ENCODE data around the gene SLC9A9. TPM values are rescaled to one million over a fixed set of nuclear protein-coding genes. Genes with fewer than 3 reads are reported as not detected.

The SLC9A9 gene
- total and polyA plus RNA-seq, 9 of the 15 experiments (the other 6 are each of a cell fraction or from before 2014, with no cell fraction given), result 0.03 to 0.13 TPM; not detected in 7

DNA sequence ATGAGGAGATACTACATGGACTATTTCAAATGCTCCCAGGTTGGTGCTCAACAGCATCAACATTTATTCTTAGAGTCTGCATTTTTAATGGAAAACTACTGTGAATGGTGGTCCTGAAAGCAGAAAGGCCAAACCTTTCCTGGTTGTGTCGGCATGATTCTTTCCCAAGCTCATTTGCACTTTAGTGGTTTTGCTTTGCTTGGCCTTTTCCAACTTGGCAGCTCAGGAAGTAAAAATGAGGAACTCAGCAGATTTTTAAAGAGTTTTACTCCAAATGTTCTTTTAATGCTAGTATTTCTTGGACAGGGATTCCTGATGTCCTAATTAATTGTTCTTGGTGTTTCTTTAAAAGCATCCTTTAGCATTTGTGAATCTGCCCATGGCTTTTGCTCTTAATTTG lies 197.4 kb downstream of the SLC9A9 start:
- ATAC-seq (no peak), DNase-seq (ENCODE audit: extremely low read depth in 1 of 4, low spot score in 3 of 4) (no peak), FAIRE-seq (no peak)
- in situ Hi-C loops (cut with MboI) (no loop called here), intact Hi-C loops (cut with micrococcal nuclease) (no loop called here)
- no peaks in the 10 kb centered on the region for H3K79me2 ChIP-seq (ENCODE audit: control insufficient read depth, insufficient read depth, low read length)
- BruUV-seq (replicated peaks), result no TSS peak
- no peaks in the 10 kb centered on the region for H3K9me1 ChIP-seq (ENCODE audit: control insufficient read depth, insufficient read depth, low read length)
- no peaks in the 10 kb centered on the region for H4K20me1 ChIP-seq (replicated peaks; ENCODE audit: control insufficient read depth, insufficient read depth, low read length)
- WGBS (ENCODE audit: insufficient coverage, low coverage, missing lambda C conversion rate), result 6% methylated on average over 1 of the region's 1 CpG
- TF ChIP-seq, protein P1, sequence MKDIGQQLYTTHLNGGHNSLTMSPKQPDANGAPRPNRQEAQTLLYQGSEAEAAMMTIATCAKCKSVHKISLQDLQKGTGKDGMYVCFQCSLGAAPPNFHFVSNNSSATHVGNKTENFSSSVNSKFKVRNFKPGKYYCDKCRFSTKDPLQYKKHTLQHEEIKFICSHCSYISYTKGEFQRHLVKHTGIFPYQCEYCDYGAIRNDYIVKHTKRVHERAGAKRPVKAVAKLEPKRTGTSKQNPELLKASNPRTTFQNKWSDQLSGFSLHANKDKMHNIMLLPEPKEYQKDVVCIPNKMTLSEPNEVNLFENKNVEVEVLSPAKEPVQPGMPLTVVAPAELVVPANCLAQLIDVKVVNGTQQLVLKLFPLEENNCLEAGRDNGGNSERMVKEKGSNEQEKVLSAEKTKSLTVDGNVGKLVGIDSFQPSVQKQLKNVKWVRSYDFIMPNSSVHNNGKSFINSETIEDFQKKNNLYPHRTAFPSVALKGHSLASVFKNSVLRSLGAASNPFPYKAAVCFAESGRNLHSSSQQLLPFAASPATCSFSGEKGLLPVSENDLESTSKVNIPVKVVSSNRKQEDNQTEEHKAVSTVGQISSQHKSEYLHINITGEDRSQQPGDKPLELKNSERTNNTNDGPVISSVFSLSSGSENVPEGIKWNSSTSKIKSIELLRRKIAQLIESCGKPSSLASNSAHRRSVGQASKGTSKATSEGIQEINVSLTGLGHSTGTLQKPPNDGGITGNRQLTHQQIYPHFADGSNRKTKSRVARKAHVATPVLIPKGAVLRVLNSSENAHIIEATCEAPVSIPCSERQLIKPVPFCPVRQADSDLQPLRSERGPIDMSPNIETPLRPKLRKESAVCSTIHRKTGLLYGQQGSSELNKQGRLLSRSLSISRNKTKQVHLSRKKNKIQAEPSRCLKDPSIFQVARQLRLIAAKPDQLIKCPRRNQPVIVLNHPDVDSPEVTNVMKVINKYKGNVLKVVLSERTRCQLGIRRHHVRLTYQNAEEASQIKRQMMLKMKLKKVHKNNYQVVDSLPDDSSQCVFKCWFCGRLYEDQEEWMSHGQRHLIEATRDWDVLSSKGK (CRISPR knock-in tag; IDR thresholded peaks at IDR 0.05), result no peak
- TF ChIP-seq, protein P2, sequence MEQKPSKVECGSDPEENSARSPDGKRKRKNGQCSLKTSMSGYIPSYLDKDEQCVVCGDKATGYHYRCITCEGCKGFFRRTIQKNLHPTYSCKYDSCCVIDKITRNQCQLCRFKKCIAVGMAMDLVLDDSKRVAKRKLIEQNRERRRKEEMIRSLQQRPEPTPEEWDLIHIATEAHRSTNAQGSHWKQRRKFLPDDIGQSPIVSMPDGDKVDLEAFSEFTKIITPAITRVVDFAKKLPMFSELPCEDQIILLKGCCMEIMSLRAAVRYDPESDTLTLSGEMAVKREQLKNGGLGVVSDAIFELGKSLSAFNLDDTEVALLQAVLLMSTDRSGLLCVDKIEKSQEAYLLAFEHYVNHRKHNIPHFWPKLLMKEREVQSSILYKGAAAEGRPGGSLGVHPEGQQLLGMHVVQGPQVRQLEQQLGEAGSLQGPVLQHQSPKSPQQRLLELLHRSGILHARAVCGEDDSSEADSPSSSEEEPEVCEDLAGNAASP (IDR thresholded peaks at IDR 0.05), result no peak
- TF ChIP-seq MBD2 (IDR thresholded peaks at IDR 0.05; ENCODE audit: borderline replicate concordance, low read depth), result no peak
- TF ChIP-seq KDM2B (CRISPR knock-in tag; IDR thresholded peaks at IDR 0.05), result no peak
- TF ChIP-seq, protein P3, sequence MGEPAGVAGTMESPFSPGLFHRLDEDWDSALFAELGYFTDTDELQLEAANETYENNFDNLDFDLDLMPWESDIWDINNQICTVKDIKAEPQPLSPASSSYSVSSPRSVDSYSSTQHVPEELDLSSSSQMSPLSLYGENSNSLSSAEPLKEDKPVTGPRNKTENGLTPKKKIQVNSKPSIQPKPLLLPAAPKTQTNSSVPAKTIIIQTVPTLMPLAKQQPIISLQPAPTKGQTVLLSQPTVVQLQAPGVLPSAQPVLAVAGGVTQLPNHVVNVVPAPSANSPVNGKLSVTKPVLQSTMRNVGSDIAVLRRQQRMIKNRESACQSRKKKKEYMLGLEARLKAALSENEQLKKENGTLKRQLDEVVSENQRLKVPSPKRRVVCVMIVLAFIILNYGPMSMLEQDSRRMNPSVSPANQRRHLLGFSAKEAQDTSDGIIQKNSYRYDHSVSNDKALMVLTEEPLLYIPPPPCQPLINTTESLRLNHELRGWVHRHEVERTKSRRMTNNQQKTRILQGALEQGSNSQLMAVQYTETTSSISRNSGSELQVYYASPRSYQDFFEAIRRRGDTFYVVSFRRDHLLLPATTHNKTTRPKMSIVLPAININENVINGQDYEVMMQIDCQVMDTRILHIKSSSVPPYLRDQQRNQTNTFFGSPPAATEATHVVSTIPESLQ (CRISPR knock-in tag; IDR thresholded peaks at IDR 0.05), result no peak
- TF ChIP-seq, protein P4, sequence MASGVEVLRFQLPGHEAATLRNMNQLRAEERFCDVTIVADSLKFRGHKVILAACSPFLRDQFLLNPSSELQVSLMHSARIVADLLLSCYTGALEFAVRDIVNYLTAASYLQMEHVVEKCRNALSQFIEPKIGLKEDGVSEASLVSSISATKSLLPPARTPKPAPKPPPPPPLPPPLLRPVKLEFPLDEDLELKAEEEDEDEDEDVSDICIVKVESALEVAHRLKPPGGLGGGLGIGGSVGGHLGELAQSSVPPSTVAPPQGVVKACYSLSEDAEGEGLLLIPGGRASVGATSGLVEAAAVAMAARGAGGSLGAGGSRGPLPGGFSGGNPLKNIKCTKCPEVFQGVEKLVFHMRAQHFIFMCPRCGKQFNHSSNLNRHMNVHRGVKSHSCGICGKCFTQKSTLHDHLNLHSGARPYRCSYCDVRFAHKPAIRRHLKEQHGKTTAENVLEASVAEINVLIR (CRISPR knock-in tag; IDR thresholded peaks at IDR 0.05), result no peak
- TF ChIP-seq ZNF785 (CRISPR knock-in tag; IDR thresholded peaks at IDR 0.05), result no peak
- no peak for TF ChIP-seq ZNF696 (CRISPR knock-in tag; conservative IDR thresholded peaks at IDR 0.05)
- TF ChIP-seq NR2C2 (CRISPR knock-in tag; IDR thresholded peaks at IDR 0.05), result no peak
- TF ChIP-seq NR2C2 (tag; IDR thresholded peaks at IDR 0.05), result no peak
- TF ChIP-seq, protein P5, sequence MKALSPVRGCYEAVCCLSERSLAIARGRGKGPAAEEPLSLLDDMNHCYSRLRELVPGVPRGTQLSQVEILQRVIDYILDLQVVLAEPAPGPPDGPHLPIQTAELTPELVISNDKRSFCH (CRISPR knock-in tag; IDR thresholded peaks at IDR 0.05), result no peak
- TF ChIP-seq, protein P5 (tag; IDR thresholded peaks at IDR 0.05), result no peak
- TF ChIP-seq ZNF347 (CRISPR knock-in tag; IDR thresholded peaks at IDR 0.05; ENCODE audit: low read depth), result no peak
- H3K27ac ChIP-seq (ENCODE audit: extremely low read depth, low read depth, low read length), result no peak overlapping the region
- no peak overlapping the region for H3K9ac ChIP-seq (ENCODE audit: insufficient read depth in 1 of 2, low read depth in 2 of 2, low read length in 2 of 2)
- H3K36me3 ChIP-seq (ENCODE audit: control insufficient read depth, insufficient read depth, low read length), result no peaks in the 10 kb centered on the region
- H3K4me2 ChIP-seq (ENCODE audit: insufficient read depth, low read length), result no peak overlapping the region
- no peaks in the 10 kb centered on the region; a peak in 1 of 5 replicates for H3K27me3 ChIP-seq (ENCODE audit: control insufficient read depth in 2 of 2, insufficient read depth in 2 of 2, low read length in 2 of 2)
- POLR2A ChIA-PET, result no interaction called here
- no peak overlapping the region for H3K4me3 ChIP-seq
- CTCF ChIA-PET (ENCODE audit: low intra/inter-chr PET ratio), result no interaction called here
- no peaks in the 10 kb centered on the region for H3K4me1 ChIP-seq (replicated peaks in 1 of 2; ENCODE audit: control insufficient read depth in 2 of 2, insufficient read depth in 2 of 2, low read length in 2 of 2)
- H3K9me3 ChIP-seq (replicated peaks; ENCODE audit: control insufficient read depth, insufficient read depth, low read depth, low read length), result no peaks in the 10 kb centered on the region
- no peak overlapping the region for H2AFZ ChIP-seq (ENCODE audit: low read depth, low read length)
